HG03575 (cell line): Measurements from ENCODE around the gene LDB2.
"Not testable (repeated sequence)": the region's sequence is repeated elsewhere in the genome, so short reads cannot be mapped to it uniquely, and the experiment has no call there.

Experiments
- ATAC-seq: cut with Tn5 transposase; IDR thresholded peaks from one replicate; pipeline ENCODE4 v1.9.1; 2021; ENCODE audit not compliant: unreplicated experiment, insufficient number of reproducible peaks, low FRiP score; ENCODE audit errors: extremely low read depth

Gene LDB2

DNA sequence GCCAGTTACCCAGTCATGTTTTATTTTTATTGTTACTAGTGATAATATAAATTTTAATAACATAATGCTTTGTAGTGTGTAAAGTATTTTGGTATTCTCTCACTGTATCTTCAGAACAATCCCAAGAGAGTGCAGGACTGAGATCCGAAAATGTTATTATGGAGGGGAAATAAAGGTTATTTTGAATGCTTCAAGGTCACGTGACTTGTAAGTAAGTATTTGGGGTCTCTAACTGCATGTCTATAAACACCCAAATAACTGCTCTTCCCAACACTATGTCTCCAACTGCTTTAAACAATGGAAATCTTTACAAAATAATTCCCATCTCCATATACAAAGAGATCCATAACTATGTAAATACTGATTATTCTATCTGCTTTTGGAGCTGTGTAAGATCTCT, 302.2 kb downstream of the LDB2 start:
- no peak for ATAC-seq

- ATAC-seq: no peak
These were observed 304.3 kb downstream of the LDB2 start for GRCh38 chr4:16594128-16594527.

GRCh38 chr4:16593386-16593785, 305.1 kb downstream of the LDB2 start:
- ATAC-seq: no peak

GRCh38 chr4:16591272-16591826, 307.1 kb downstream of the LDB2 start:
- ATAC-seq: no peak

DNA sequence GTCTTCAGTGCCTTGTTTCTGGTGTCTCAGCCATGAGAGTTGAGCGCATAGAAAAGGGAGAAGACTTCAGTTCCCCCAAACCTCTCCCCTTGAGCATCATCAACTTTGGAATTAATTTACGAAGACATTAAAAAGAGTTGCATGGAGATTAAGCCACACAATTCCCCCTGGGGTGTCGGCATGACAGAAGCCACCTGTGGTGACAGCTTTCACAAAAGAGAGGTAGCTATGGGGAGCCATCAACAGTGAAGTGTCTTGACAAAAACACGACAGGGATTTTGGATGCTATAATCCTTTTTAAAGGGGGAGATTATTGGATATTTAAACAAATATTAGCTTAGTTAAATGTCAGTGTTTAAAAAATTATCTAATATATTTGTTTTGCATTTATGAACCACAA, 307.6 kb downstream of the LDB2 start:
- no peak for ATAC-seq

- ATAC-seq: no peak
These were observed 309.8 kb downstream of the LDB2 start for GRCh38 chr4:16588651-16589050.

GRCh38 chr4:16588149-16588548, 310.3 kb downstream of the LDB2 start:
- no peak for ATAC-seq

GRCh38 chr4:16585053-16585452, 313.4 kb downstream of the LDB2 start:
- no peak for ATAC-seq

DNA sequence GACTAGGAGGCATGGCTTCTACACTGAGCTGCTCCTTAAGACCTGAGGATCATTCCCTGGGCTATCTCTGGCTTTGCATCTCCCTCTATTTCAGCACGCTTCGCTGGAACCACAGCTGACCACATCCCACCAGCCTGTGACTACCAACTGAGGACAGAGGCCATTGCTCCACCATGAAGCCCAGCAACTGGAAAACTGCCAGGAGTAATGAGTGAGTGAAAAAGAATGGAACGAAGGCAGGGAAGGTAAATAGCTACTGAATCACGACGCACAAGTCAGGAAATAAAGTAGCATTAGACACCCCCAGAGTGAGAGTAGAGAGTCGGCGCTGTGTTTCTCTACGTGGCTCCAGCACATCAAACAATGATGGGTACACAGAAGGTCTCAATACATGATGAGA, 314.7 kb downstream of the LDB2 start:
- no peak for ATAC-seq

DNA sequence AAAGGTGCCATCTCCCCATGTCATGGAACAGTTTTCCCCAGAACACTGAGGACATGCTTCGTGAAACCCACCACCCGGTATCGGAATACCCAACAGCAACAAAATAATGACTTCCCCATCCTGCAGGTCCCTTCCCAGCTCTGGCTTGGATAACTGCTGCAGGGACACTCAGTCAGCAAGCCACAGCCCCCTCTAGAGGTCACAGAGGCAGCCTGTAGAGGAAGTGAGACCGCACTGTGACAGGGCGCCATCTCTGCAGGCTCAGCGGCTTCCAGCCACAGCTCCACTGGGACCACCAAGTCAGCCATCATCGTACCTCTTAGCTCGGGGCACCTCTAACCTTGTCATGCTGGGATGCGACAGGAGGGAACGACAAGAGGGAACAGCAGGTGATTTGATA, 315.9 kb downstream of the LDB2 start:
- no peak for ATAC-seq

- ATAC-seq: no peak
These were observed 316.4 kb downstream of the LDB2 start for GRCh38 chr4:16582036-16582435.

- no peak for ATAC-seq
These were observed 317.3 kb downstream of the LDB2 start for GRCh38 chr4:16581117-16581516.

DNA sequence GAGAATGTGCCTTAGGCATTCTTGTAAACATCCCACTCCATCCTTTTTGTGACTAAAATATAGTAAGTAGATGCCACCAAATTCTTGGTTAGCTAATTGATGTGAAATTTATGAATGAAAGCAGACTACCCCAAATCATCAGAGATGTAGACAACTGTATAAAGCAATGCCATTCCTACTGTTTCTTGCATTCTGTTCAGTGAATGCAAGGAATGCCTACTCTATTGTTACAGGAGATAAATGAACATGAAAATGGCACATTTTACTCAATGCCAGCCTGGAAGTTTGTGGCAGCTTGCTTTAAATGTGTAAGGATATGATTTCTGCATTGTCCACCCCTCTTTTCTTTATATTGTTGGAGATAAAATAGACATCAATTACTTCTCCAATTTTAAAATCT, 317.9 kb downstream of the LDB2 start:
- ATAC-seq: no peak

- ATAC-seq: no peak
These were observed 318.6 kb downstream of the LDB2 start for GRCh38 chr4:16579866-16580265.

GRCh38 chr4:16577177-16577576, 321.3 kb downstream of the LDB2 start:
- no peak for ATAC-seq

DNA sequence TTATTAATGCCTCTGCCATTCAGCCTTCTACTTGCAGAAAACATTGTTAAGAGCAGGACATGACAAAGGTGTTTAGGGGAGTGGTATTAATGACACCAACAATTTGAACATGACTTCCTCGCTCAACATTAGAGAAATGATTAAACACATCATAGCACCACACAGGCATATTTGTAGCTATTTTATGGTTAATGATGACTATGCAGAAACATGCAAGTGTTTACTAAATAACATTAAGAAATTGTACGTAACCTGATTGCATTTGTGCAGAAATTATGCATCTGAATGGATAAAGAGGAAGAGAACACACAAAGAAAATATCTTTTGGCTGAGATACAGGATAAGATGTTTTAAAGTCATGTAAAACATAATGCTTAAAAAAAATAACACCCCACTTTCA, 323.5 kb downstream of the LDB2 start:
- ATAC-seq: no peak

GRCh38 chr4:16573739-16574138, 324.7 kb downstream of the LDB2 start:
- ATAC-seq: no peak

DNA sequence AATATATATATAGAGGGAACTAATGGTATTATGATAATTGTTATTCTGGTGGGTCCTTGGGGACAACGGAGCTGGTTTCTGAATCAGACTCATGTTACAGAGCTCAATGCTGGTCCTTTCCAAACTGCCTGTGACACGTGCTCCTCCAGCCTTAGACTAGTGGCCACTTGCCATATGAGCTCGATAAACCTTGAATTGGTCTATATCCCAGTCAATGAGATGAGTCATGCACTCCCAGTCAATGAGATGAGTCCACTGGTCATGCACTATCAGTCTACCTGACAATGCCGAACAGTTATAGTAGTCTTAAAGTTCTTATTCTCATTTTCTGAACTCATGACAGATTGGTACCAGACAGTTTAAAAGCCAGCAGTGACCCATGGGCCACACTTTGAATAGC, 325.2 kb downstream of the LDB2 start:
- ATAC-seq: no peak

DNA sequence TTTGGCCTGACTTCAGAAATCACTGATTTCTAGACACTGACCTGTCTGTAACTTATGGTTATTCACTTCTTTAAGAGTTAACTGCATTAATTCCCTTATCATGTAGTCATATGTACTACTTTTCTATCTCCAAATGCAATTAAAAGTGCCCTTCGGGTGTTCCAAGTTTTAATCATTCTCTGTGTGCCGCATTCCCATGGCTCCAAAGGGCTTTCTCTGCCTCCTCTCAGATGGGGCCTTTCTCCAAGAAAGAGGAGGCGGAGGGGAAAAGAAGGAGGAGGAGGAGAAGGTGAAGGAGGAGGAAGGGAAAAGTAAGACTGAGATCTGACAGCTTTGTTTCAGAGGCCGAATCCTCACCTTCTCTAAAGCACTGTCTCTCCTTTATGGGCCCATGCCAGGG, 325.8 kb downstream of the LDB2 start:
- ATAC-seq: no peak

GRCh38 chr4:16572161-16572560, 326.3 kb downstream of the LDB2 start:
- ATAC-seq: no peak

GRCh38 chr4:16569790-16570189, 328.7 kb downstream of the LDB2 start:
- ATAC-seq: no peak

GRCh38 chr4:16557316-16557715, 341.1 kb downstream of the LDB2 start:
- not testable (repeated sequence) for ATAC-seq
